Hypothalamus (tissue), 51 donors: ENCODE measurements around the gene DUSP16.
"Not testable (repeated sequence)": the region's sequence is repeated elsewhere in the genome, so short reads cannot be mapped to it uniquely, and the experiment has no call there.

ENCODE experiments used
- DNase-seq, 51 donors: peaks; one replicate each; lab custom pipeline; 2025; lab: John Stamatoyannopoulos, UW

Gene DUSP16

GRCh38 chr12:12524128-12524527, 38.5 kb downstream of the DUSP16 start:
- DNase-seq: no peak

GRCh38 chr12:12523229-12523628, 39.4 kb downstream of the DUSP16 start:
- no peak for DNase-seq

GRCh38 chr12:12522657-12523056, 40.0 kb downstream of the DUSP16 start:
- DNase-seq: not testable (repeated sequence)

GRCh38 chr12:12521888-12522287, 40.8 kb downstream of the DUSP16 start:
- peak in 5 of 51 donors; percentile 14 to 53 (median 28) for DNase-seq

GRCh38 chr12:12521044-12521485, 41.6 kb downstream of the DUSP16 start:
- peak in 16 of 51 donors; percentile 15 to 54 (median 32) for DNase-seq

GRCh38 chr12:12520273-12520672, 42.4 kb downstream of the DUSP16 start:
- DNase-seq: no peak

DNA sequence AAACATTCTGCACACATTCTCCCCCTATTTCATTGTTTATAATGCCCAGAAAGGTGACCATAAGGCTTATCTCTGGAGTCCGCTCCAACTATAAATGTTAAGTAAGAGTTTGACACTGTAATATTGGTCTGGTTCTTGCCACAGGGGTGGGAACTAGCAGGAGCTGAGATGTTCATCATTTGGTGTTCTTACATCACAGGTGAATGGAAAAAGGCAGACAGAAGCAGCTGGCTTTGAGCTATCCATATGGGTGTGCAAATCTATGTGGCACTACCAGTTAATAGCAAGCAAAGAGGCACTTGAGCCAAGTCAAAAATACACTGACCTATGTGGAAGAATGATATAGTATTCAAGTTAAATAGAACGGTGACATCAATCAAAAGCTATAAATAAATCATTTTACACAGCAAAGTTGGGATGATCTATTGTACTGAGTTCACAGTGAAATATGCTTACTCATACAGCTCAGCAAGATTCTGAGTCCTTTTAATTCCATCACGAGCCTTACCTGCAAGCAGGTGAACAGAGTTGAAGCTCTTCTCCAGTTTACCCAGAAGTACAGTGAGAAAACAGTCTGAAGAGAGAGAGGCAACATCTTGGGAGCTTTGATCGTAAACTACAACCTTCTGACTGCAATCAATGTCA, 43.2 kb downstream of the DUSP16 start:
- no peak for DNase-seq

DNA sequence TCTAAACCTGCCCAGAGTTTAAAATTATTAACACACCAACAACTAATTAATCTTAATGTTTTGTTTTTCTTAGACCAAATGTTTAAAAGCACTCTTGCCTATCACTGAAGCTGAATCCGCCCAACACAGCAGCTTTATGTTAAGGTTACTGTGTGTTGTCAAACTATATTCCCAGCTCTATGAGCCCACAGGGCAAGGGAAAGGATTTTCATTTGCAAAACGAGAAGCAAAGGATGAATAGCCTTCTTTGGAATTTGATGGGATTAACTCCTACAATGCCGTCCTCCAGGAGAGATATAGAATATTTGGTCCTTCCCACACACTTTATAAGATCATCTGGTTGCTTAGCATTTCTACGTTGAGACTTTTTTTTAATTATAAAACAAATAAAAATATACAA, 43.7 kb downstream of the DUSP16 start:
- DNase-seq: no peak

- DNase-seq: no peak
Measured at GRCh38 chr12:12518464-12518845, 44.2 kb downstream of the DUSP16 start.

GRCh38 chr12:12513416-12514006, 49.2 kb downstream of the DUSP16 start:
- peak in 4 of 51 donors; percentile 11 to 64 (median 24) for DNase-seq

GRCh38 chr12:12511895-12512711, 50.6 kb downstream of the DUSP16 start:
- DNase-seq: no peak

GRCh38 chr12:12511021-12511783, 51.5 kb downstream of the DUSP16 start:
- no peak for DNase-seq

GRCh38 chr12:12510551-12510950, 52.1 kb downstream of the DUSP16 start:
- DNase-seq: no peak

- no peak for DNase-seq
Measured at GRCh38 chr12:12510141-12510540, 52.5 kb downstream of the DUSP16 start.

GRCh38 chr12:12508612-12509011, 54.1 kb downstream of the DUSP16 start:
- no peak for DNase-seq

DNA sequence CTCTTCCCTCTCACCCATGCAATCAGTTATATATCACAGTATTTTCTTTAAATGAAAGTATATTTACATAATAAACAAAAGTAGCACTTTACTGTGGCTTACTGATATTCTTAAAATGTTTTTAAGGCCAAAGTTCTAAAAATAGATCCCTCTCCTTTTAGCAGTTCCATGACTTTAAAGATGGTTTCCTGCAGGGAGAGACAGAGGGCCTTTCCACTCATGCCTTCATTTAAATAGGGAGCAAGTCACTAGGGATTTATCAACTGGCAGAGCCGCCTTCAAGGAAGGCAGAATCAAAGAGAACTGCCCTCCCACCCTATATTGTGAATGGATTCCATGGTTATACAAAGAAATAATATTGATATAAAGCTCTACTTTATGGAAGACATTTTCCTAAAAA, 55.5 kb downstream of the DUSP16 start:
- DNase-seq: no peak

- DNase-seq: peak in 1 of 51 donors; percentile 18
Measured at GRCh38 chr12:12506496-12506890, 56.2 kb downstream of the DUSP16 start.

GRCh38 chr12:12505544-12506495, 56.8 kb downstream of the DUSP16 start:
- DNase-seq: peak in 1 of 51 donors; percentile 45

DNA sequence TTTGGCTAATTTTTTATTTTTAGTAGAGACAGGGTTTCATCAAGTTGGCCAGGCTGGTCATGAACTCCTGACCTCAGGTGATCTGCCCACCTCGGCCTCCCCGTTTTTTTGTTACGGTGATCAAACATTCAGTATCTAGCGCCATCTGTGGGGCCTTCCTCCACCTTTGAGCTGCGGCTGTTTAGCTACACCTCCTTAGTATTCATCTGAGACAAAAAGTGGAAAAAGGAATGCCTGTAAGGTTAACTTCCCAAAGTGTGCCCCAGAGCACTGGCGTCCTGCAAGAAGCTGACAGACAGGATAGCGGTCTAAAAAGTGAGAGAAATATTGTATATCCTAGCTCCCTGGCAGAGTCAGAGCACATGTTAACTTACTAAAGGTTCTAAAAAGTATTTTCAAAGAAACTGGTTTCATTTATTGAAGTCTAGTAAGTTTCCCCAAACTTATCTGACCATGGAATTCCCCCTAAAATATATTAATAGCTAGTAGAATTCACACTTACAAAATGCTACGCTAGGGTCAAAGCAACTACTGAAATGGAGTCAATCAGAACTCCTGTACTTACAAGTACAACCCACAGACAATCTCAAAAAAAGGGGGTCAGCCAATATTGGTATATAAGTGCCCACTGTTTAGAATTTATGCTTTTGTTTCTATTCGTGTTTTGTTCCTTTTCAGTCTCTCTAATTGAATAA, 59.1 kb downstream of the DUSP16 start:
- no peak for DNase-seq
